A549 (cell line): ENCODE measurements around the gene MVP.

Source experiments
- CTCF ChIP-seq: fragments of >200 bp; sonication (Bioruptor Twin); formaldehyde crosslinking; IDR thresholded peaks from 3 replicates; pipeline ENCODE4 v1.5.1; 2016
- MAX ChIP-seq: IDR thresholded peaks from 2 replicates; pipeline ENCODE4 v1.6.1; 2012
- NR3C1 ChIP-seq: fragments of >200 bp; sonication (Bioruptor Twin); formaldehyde crosslinking; IDR thresholded peaks from 3 replicates; pipeline ENCODE4 v1.6.1; 2017
- POLR2A ChIP-seq: IDR thresholded peaks from 2 replicates; pipeline ENCODE4 v1.6.1; 2012; ENCODE audit warnings: mild to moderate bottlenecking, low read length
- ZNF302 ChIP-seq: fragments of 250-450 bp; sonication (Bioruptor Pico); IDR thresholded peaks from 2 replicates; pipeline ENCODE4 v1.9.0; 2021; ENCODE audit warnings: inconsistent platforms, mild to moderate bottlenecking, moderate library complexity

GRCh38 chr16:29840240-29840639 is 20.0 kb downstream of the MVP start:
- TF ChIP-seq CTCF (no peak), MAX (no peak), POLR2A (no peak), NR3C1 (no peak), ZNF302 (CRISPR knock-in tag) (no peak)
